HG03097 (cell line): ENCODE data around the gene CLN6.
"Not testable (repeated sequence)": the region's sequence is repeated elsewhere in the genome, so short reads cannot be mapped to it uniquely, and the experiment has no call there.

Source experiments
- ATAC-seq: cut with Tn5 transposase; IDR thresholded peaks from one replicate; pipeline ENCODE4 v1.9.1; 2021; ENCODE audit not compliant: unreplicated experiment, low FRiP score

Gene CLN6

DNA sequence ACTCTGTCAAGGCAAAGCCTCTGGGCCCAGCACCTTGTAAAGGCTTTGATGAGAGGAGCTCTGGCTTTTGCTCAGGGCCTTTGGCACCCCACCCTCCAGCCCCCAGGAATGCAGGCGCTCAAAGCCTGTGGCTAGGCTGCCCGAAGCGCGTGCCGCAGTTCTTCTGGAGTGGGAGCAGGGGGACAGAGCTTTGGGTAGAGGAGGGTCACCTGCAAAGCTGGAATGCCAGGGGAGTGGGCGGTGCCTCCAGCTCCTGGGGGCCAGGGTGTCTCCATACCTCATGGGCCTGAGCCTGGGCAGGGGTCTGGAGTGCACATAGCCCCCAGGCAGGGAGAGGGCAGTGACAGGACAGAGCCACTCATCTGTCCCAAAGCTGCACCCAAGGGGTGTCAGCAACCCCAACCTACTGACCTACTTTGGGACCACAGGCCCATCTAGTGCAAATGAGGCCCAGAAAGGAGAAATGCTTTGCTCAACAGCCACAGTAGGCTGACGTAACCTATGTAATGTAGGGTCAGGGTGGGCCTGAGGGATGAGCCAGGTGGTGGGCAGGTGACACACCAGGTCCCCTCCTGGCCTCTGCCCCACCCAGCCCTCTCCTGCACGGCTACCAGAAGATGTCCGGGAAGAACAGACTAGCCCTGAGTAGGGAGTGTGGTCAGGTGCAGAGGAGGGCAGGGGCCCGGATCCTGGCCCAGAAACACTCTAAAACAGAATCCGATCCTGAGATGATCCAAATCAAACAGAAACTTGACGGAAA is 22.2 kb downstream of the CLN6 start:
- no peak for ATAC-seq

DNA sequence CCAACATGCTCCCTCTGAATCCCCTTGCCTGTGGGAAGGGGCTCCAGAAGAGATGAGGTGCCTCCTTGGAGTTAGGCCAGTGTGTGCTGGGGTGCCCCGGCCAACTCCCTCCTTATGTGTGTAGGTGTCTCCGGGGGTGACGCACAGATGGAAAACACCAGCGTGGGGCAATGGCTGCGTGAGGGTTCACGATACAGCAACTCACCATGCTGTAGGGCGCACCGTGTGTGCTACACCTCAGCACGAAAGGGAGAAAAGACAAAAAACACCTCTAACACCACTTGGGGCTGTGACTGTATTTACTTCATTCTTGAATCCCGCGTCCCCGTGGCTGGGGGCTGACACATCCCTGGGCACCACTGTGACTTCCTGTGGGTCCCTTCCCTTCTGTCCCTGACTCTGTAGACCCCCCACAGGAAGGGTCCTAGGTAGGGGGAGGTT is 22.8 kb downstream of the CLN6 start:
- ATAC-seq: no peak

DNA sequence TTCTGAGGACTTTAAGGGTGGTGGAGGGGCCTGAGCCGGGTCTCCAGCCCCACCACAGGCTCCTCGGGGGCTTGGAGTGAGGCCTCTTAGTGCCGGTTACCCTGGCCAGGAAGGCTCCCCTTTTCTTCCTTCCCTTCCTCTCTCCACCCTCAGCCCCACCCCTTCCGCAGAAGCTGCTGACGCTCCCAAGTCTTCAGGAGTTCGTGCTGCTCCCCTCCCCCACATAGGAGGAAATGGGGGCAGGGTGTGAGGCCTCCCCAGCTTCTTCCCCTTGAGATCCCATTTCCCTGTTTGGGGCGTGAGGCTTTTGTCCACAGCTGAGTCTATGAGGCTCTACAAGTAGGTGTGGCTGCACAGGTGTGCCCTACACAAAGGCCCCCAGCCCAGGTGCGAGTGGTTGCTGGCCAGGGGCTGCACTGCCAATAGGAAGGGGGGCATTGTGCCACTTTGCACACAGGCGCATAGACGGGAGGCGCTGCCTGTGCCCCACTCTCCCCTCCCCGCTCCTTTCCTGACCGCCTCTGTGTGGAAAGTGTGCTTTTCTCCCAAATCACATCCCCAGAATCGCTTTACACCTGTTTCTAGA is 23.5 kb downstream of the CLN6 start:
- ATAC-seq: no peak

DNA sequence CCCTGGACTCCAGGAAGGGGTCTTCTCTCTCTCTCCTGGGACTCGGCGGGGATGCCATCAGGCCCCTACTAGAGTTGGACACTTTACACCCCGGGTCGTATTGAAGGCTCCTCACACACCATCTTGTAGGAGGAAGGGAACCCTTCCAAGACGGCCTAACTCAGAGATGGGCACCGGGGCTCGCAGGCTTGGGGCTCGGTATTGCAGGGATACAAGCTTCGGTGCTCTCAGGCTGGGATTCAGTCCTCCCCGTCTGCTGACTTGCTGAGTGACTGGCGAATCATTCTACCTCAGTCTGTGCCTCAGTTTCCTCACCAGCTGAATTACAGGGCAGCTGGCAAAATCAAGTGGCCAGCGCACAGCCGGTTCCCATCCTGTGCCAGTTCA is 24.0 kb downstream of the CLN6 start:
- no peak for ATAC-seq

DNA sequence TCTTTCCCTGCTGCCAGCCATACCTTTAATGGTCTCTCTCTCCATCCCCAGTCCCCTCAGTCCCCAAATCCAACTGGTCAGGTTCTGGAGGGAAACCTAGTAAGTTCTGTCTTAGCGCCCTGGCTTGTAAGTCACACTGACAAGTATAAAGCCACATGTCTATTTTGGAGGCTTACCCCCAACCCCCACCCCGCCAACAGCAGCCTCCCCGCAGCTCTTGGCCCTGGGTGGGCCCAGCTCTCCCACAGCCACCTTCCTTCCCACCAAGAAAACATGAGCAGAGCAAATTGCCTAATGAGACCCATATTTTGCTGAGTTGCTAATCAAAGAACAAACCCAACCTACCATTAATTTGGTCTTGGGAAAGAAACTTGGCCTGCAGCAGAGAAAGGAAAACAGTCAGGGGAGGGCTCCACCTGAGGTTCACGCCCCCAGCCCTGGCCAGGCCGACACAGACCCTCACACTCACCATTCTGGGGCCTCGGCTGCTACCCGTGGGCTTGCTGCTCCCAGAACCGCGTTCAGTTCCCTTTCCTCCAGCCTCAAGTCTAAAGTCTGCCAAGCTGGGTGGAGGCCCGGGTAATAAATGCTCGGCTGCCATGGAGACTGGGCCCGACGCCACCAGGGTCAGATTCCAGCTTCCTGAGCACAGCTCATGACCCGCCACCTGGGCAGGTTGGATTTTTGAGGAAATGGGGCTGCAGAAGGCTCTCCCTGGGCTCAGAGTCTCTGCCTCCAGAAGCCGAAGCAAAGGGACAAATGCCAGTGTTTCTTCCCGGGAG is 24.6 kb downstream of the CLN6 start, which contains the start of gene CALML4:
Gene CALML4, minus strand, starts transcription at position 557 of the 782 bp plus-strand sequence. Its CDS starts 85 bp downstream, at position 472.
- no peak for ATAC-seq

DNA sequence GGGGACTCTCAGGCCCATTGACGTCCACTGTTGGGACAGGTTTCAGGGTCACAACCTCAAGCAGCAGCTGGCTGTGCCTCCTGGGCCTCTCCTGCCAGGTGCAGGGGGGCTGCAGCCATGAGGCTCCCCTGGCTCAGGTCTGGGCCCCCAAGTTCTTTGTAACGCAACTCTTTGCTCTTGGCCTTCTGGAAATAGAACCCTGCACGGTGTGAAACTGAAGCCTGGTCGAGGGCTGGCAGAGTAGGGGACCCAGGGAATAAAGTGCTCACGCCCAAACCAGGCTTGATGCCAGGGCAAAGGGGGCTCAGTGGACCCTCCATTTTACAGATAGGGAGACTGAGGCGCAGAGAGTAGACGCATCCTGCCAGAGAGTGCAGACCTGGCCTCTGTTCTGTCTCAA is 25.2 kb downstream of the CLN6 start:
- ATAC-seq: no peak

DNA sequence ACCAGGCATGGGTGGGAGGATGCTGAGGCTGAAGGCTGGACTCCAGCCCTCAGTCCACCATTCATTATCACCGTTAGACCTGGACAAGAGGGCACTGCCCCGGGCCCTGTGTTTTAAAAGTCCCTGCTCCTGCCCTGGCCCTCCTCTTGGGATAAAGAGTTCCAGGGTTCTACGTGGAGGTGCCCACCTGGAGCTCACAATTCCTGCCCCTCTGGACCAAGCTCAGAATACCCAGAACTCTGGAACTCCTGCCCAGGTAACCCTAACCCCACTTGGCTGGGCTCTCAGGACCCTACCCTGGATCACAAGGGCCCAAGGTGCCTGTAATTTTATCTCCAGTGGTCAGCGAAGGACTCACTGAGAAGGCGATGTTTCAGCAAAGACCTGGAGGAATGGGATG is 25.6 kb downstream of the CLN6 start:
- ATAC-seq: no peak

DNA sequence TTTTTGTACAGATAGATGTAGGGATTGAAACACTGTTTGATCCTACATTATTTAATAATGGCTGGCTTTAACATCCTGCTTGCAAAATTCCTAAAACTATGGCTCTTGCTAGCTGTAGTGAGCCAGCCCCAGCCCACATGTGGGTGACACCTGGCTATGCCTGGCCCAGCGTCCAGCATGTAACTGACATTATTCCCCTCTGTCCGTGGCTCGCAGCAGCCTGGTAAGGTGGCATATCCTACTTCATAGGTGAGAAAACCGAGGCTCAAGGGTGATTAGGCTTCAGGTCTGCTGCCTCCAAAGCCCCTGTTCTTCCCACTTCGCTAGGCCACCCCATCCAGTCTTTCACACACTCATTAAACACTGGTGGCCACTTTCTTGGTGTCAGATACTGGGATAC is 26.0 kb downstream of the CLN6 start:
- no peak for ATAC-seq

DNA sequence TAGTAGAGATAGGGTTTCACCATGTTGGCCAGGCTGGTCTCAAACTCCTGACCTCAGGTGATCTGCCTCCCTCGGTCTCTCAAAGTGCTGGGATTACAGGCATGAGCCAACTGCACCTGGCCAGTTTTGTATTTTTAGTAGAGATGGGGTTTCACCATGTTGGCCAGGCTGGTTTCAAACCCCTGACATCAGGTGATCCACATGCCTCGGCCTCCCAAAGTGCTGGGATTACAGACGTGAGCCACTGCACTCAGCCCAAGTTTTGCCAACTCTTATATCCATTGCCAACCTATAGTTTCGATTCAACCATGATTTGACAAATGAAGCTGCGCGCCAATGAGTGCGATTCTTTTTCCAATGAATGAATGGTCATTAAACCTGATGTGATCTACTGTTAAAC is 26.5 kb downstream of the CLN6 start:
- ATAC-seq: not testable (repeated sequence)

DNA sequence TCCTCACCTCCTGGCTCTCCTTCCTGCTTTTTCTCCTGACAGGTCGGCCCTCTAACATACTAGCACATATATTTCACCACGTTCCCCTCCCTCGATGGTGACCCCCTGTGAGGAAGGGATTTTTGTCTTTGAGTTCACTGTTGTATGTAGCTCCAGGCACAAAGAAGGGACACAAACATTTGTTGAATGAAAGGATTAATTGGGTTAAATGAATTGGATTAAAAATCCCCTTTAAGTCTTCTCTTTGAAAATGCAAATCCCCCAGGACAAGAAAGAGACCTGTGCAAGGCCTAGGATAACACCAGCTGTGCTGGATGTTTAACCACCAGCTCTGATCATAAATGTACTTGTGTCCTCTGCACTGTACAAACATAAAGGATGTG is 27.7 kb downstream of the CLN6 start:
- ATAC-seq: no peak

DNA sequence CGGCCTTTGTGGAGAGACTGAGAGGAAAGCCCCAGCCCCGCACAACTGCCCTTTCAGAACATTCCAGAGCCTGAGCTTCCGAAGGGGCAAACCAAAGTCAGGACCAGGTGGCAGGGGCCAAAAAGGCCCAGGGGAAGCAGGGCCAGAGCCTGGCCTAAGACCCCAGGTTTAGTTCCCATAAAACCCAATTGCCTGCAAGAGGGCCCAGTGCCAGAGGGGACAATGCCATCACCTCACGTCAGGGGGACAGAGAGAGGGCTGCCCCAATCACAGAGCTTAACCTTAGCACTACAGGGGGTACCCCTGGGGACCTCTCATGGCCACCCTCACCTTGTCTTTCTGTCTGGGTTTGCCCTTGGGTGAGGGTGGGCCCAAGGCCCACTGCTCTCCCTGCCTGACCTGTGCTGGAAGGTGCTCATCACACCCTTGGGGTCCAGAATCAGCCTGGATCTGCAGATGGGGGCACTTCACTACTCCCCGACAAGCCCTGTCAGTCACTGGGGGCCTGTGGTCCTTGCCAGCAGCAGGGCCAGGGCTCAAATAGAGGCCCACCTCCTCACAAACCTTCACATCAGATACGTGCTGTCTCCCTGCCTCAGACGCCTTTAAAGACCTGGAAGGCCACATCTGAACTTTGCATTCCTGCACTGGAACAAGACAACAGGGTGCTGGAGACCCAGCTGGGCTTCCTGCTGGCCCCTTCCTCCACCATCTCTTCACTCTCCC is 28.2 kb downstream of the CLN6 start:
- ATAC-seq: no peak

DNA sequence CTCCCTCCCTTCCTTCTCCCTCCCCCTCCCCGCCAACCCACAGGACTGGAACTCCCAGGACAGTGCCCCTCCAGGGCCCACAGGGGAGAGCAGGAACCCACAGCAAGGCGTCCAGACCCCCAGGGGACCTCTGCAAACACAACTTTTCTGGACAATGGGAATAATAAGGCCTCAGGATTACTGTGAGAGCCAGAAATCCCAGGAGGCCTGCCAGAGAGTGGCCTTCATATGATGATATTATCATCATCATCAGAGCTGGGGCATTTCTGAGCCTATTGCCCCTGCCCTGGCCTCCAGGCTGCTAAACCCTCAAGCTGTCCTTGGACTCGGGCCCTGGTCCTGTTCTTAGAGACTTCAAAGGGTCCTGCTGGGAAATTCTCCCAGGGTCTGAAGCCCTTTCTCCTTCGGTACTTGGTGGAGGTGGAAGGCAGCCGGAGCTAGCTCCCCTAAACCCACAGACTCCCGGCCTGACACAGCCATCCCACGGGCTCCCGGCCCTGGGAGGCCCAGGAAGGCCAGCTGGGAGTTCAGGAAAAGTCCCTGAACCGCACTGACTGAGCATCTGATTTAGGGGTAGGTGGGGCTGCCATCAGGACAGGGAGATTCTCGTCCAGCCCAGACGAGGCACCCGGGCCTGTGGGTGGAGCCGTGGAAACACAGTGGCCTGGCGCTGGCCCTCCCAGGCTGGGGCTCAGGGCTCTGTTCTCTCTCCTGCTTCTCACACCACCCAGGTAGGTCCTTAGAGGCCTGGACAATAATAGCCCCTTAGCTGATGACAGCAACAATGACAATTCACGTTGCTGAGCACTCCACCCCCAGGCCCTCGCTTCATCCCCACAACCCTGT is 29.3 kb downstream of the CLN6 start:
- no peak for ATAC-seq

DNA sequence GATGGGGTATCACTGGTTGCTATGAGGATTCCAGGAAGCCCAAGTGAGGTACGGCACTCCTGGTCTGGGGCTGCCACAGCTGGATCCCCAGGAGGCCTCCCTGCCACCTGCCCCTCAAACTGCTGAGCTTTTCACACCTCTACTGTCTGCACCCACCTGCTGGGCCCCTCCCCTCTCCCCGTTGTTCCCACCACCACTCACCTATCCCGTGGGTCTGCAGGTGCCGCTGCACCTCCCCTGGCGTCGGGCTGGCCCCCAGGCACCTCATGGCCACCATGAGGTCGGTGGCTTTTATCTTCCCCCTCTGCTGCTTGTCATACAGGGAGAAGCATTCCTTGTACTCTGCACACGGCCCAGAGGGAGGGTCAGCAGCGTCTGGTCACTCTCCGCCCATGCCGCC is 30.2 kb downstream of the CLN6 start:
- ATAC-seq: no peak

DNA sequence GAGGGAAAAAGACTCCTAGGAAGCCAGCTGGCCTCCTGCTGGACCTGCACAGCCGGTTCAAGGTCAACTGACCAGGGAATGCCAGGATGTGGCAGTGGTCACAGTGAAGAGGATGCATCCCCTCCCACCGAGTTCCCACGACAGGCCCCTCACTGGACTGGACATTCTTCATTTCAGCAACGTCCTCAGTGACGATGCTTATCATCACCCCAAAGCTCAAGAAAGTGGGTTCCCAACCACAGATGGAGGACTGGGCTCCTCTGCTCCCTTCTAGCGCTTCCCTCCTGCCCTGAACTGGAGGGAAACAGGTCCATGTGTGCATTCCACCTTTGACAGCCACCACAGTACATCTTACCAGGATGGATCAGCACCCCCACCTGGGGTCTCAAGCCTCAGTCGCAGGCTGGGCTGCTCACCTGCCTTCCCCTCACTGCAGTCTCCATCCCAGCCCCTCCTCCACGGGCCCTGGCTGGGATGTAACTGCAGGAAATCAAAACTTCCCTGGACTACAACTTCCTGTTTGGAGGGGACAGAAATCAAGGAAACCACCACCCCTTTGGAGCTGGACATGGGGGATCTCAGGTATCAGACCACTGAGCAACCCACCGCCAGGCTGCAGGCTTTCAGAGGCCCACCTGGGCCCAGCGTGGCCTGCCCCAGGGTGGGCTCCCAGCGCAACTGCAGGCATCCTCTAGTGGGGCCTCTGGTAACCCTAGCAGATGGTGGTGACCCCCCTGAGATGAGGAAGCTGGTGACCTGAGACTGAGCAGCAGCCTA is 31.7 kb downstream of the CLN6 start:
- ATAC-seq: no peak

DNA sequence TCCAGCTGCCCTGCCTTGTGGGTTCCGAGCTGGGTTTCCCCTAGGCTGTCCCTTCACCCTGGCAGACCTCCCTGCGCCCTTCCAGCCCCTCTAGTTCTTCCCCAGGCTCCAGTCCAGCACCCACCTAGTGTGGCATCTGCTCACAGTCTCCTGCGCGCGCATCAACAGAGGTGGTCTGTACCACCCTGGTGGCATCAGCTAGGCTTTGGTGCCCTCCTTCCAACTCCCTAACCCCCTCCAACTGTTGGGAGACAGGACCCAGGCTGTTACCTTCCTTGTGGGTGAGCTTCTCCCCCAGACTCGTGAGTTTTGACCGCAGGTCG is 32.4 kb downstream of the CLN6 start:
- ATAC-seq: no peak

DNA sequence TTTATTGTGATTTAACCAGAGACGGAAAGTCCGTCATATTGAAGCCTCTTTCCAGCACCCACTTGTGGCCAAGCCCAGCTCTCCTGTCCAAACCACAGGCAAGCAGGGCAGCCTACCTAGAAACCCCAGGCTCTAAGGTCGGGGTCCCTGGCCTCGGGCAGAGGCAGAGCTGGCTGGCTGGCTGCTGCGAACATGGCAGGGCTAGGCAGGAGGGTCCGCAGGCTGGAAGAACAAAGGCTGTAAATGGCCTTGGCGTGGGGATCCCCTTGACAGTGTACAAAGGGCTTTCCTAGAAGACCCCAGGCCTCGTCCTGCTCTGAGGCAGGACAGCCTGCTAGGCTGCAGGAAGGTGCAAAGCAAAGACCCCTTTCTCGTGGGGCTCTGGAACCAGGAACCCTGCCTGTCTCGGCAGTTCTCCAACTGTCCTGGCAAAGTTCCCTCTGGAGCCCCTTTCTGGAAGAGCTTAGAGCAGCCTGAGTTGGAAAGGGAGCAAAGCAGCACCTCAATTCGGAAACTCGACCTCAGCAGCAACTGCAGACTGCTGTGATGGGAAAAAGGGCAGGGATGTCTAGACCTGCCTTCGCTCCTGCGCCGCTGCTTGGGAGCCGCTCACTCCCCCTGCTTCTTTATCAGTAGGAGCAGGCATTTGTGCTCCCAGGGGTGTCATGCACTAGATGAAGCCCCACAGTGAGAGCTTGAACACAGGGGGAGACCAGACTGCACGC is 32.9 kb downstream of the CLN6 start:
- ATAC-seq: no peak

DNA sequence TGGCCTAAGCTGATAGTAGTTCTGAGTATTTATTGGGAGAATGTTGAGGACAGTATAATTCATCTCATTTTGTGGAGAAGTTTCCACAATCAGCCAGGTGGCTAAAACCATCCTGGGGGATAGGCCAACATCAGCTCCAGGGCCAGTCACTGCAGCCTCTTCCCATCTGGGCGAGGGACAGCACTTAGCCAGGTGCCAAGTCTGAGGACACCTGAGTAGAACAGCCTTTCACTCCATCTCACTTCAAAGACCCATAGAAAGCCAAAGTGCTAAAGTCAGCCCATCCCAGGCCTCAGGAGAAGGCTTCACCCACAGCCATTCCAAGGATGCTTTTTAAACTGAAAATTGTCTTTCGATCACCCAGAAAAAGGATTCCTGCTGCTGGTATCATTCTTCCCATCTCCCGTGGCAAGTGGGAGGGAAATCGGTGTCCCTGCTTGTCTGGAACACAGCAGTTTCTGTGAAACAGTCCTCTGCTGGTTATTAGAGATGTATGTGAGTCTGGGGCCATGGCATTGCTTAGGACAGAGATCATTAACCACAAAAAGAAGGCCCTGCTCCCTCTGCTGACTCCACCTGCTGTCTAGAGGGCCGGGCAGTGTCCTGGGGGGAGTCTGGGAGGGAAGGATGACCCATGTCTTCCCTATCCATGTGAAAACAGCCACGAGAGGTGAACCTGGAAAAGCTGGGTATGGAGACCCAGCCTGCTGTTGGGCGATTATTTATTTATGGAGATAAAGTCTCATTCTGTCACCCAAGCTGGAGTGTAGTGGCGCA is 34.0 kb downstream of the CLN6 start:
- ATAC-seq: no peak

DNA sequence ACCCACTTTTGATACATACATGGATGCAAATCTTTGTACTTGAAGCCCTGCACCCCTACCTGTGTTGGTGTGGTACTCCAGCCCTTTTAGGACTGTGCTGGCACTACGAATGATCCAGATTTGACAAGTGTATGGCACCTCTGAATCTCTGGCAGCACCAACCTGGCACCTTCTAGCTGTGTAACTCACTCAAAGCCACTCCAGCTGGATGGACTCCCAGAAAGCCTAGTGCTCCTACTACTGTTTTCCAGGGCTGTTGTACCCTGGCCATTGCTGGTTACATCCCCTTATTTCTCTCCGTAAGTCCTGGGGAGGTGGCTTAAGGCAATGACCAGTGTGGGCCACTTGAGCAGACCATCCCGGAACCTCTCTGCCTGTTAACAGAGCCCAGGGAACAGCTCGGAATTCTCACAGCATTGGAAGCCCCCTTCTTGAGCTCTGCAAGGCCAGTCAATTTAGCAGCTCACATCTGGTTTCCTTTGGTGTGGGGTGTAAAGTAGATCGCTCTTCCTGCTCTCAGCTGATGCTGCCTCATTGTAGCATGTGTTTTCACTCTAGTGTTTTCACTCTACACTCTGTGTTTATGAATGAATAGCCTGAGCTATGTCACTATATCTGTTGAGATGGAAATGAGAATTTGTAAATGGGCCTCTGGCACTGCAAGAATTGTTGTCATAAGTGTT is 36.6 kb downstream of the CLN6 start:
- ATAC-seq: no peak
